HG03103 (cell line): Measurements from ENCODE around the gene HAND2.

Source experiments
- ATAC-seq: cut with Tn5 transposase; IDR thresholded peaks from one replicate; pipeline ENCODE4 v1.9.1; 2021; ENCODE audit warnings: low read depth; ENCODE audit not compliant: unreplicated experiment

HAND2 gene

GRCh38 chr4:173537613-173538147 lies 7.7 kb upstream of the HAND2 start:
- ATAC-seq: no peak

- no peak for ATAC-seq
These were observed 6.9 kb upstream of the HAND2 start for GRCh38 chr4:173536808-173537429.

- no peak for ATAC-seq
These were observed 5.9 kb upstream of the HAND2 start for GRCh38 chr4:173535957-173536356.

- ATAC-seq: no peak
These were observed 5.3 kb upstream of the HAND2 start for GRCh38 chr4:173535165-173535902.

GRCh38 chr4:173534434-173534833 lies 4.4 kb upstream of the HAND2 start:
- no peak for ATAC-seq

- ATAC-seq: no peak
These were observed 2.9 kb upstream of the HAND2 start for GRCh38 chr4:173532725-173533511.

GRCh38 chr4:173531086-173531965 lies 1.3 kb upstream of the HAND2 start:
- ATAC-seq: no peak

GRCh38 chr4:173530326-173531085 lies 477 bp upstream of the HAND2 start:
- no peak for ATAC-seq

GRCh38 chr4:173528378-173529321 lies 1.4 kb downstream of the HAND2 start:
- no peak for ATAC-seq

GRCh38 chr4:173527103-173527891 lies 2.7 kb downstream of the HAND2 start:
- ATAC-seq: no peak

GRCh38 chr4:173526724-173527102 lies 3.3 kb downstream of the HAND2 start:
- no peak for ATAC-seq

- no peak for ATAC-seq
These were observed 4.0 kb downstream of the HAND2 start for GRCh38 chr4:173526027-173526482.

GRCh38 chr4:173525118-173526011 lies 4.7 kb downstream of the HAND2 start:
- ATAC-seq: no peak

- no peak for ATAC-seq
These were observed 5.6 kb downstream of the HAND2 start for GRCh38 chr4:173524218-173525117.

GRCh38 chr4:173522951-173523395 lies 7.1 kb downstream of the HAND2 start:
- no peak for ATAC-seq
